Measurements from ENCODE around the gene SESTD1. TPM values are rescaled to one million over a fixed set of nuclear protein-coding genes. Genes with fewer than 3 reads are reported as not detected.

The SESTD1 gene
- total RNA-seq, 3 donors from 2014 or later (not counting 1 experiment from before 2014, with no cell fraction given), result 14.7 to 25.2 (median 19.0) TPM

DNA sequence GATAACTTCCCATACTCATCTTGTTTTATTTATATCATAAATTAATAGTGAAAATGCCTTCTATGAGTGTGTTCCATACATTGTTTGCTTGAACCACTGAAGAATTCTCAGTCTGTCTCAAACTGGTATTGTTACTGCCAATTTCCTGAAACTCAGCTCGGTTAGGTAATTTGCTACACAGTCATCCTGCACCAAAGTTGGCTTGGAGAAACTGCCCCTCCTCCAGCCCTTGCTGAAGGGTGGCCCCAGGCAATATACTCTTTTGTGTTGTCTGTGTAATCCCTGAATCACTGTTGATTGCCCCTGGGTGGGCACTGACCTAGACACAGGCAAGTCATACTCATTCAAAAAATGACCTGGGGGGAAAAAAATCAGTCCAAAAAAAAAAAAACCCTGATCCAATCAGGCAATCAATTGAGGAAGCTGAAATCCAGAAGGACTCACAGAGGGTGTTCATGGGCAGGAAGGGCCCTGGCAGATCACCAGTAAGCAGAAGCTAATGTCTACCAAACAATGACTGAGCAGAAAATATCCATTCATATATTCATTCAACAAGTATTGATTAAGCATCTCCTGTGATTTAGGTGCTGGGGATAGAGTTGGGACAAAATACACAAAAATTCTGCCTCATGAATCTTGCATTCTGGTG lies 3.8 kb upstream of the SESTD1 start:
- H3K4me3 ChIP-seq (ENCODE audit: low read length), result no peak overlapping the region
- ATAC-seq, result no peak
- Mint-ChIP-seq H3K27ac (no peak overlapping the region), H3K4me1 (peaks cover 6 to 19% of the 10 kb centered on the region in 2 donors), H3K36me3 (no peaks in the 10 kb centered on the region), H3K4me3 (no peak overlapping the region), H3K9me3 (no peaks in the 10 kb centered on the region), H3K27me3 (ENCODE audit: low read depth in 2 of 2) (peaks cover 7 to 11% of the 10 kb centered on the region in 2 donors)
- intact Hi-C loops (cut with micrococcal nuclease), result no loop called here
- H3K9me3 ChIP-seq (ENCODE audit: control insufficient read depth, insufficient read depth, low read length), result no peaks in the 10 kb centered on the region
- H3K4me1 ChIP-seq (ENCODE audit: control insufficient read depth, insufficient read depth, low read length), result peaks cover 10% of the 10 kb centered on the region
- no peaks in the 10 kb centered on the region for H3K36me3 ChIP-seq (ENCODE audit: control insufficient read depth, insufficient read depth, low read length)
- H3K27ac ChIP-seq (ENCODE audit: low read length), result no peak overlapping the region
- no peaks in the 10 kb centered on the region for H3K27me3 ChIP-seq (ENCODE audit: control insufficient read depth, insufficient read depth, low read length)
- WGBS (ENCODE audit: insufficient coverage), result 43% methylated on average over 1 of the region's 1 CpG
- no peak for DNase-seq
- TF ChIP-seq, protein P1, sequence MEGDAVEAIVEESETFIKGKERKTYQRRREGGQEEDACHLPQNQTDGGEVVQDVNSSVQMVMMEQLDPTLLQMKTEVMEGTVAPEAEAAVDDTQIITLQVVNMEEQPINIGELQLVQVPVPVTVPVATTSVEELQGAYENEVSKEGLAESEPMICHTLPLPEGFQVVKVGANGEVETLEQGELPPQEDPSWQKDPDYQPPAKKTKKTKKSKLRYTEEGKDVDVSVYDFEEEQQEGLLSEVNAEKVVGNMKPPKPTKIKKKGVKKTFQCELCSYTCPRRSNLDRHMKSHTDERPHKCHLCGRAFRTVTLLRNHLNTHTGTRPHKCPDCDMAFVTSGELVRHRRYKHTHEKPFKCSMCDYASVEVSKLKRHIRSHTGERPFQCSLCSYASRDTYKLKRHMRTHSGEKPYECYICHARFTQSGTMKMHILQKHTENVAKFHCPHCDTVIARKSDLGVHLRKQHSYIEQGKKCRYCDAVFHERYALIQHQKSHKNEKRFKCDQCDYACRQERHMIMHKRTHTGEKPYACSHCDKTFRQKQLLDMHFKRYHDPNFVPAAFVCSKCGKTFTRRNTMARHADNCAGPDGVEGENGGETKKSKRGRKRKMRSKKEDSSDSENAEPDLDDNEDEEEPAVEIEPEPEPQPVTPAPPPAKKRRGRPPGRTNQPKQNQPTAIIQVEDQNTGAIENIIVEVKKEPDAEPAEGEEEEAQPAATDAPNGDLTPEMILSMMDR (IDR thresholded peaks at IDR 0.05), result no peak

DNA sequence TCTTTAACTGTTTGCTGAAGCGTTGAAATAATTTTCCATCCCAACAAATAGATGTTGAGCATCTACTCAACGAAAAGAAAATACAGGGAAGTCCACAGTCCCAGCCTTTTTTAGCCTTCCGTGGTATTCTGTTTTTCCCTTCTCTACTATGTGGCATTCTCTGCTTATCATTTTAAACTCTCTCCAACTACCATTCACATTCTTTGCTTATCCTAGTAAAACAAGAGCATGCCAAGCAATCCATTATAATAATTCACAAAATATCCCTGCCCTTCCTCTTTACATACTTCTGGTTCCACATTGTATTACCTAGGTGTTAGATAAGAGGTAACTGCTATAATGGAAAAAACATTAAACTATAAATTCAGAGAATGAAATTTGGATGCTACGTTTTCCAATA lies 1.6 kb upstream of the SESTD1 start:
- no peaks in the 10 kb centered on the region for H3K27me3 ChIP-seq (ENCODE audit: control insufficient read depth, insufficient read depth, low read length)
- H3K36me3 ChIP-seq (ENCODE audit: control insufficient read depth, insufficient read depth, low read length), result no peaks in the 10 kb centered on the region
- Mint-ChIP-seq H3K36me3 (no peaks in the 10 kb centered on the region), H3K27me3 (ENCODE audit: low read depth in 2 of 2) (peaks cover 7 to 11% of the 10 kb centered on the region in 2 donors), H3K9me3 (no peaks in the 10 kb centered on the region), H3K4me1 (peaks cover 13 to 27% of the 10 kb centered on the region in 2 donors), H3K27ac (no peak overlapping the region), H3K4me3 (peak overlapping the region; percentile 59)
- DNase-seq (no peak), ATAC-seq (no peak)
- no peak overlapping the region for H3K27ac ChIP-seq (ENCODE audit: low read length)
- H3K9me3 ChIP-seq (ENCODE audit: control insufficient read depth, insufficient read depth, low read length), result no peaks in the 10 kb centered on the region
- intact Hi-C loops (cut with micrococcal nuclease), result no loop called here
- H3K4me3 ChIP-seq (ENCODE audit: low read length), result no peak overlapping the region
- H3K4me1 ChIP-seq (ENCODE audit: control insufficient read depth, insufficient read depth, low read length), result peaks cover 11% of the 10 kb centered on the region
- 89% methylated on average over 3 of the region's 4 CpGs for WGBS (ENCODE audit: insufficient coverage)
- TF ChIP-seq, protein P1 (IDR thresholded peaks at IDR 0.05), result no peak

DNA sequence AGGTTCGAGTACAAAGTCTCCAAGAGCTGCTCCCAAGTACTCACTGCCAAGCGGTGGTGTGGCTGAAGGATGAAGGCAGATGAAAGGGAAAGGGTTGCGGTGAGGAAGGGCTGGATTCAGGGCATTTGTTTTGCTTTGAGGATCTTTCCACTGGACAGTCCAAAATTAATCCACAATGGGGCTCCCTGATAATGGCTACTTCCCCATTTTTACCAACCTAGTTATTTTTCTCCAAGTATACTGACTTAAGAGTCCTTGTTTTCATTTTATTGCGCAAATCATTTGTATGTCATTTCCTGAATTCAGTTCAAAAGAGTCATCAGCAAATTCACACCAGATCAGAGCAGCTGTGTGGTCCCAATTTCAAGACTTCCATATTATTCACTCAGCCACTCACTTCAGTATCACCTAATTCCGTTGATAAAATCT lies 464 bp upstream of the SESTD1 start:
- intact Hi-C loops (cut with micrococcal nuclease), result no loop called here
- H3K36me3 Mint-ChIP-seq, result no peaks in the 10 kb centered on the region
- 56% methylated on average over 5 of the region's 5 CpGs for WGBS (ENCODE audit: insufficient coverage)
- Histone ChIP-seq H3K4me1 (ENCODE audit: control insufficient read depth, insufficient read depth, low read length) (peaks cover 14% of the 10 kb centered on the region), H3K4me3 (ENCODE audit: low read length) (peak overlapping the region; percentile 36), H3K9me3 (ENCODE audit: control insufficient read depth, insufficient read depth, low read length) (no peaks in the 10 kb centered on the region), H3K27ac (ENCODE audit: low read length) (peak overlapping the region; percentile 64), H3K27me3 (ENCODE audit: control insufficient read depth, insufficient read depth, low read length) (no peaks in the 10 kb centered on the region), H3K36me3 (ENCODE audit: control insufficient read depth, insufficient read depth, low read length) (no peaks in the 10 kb centered on the region)
- ATAC-seq, result no peak
- H3K9me3 Mint-ChIP-seq, result no peaks in the 10 kb centered on the region
- H3K4me3 Mint-ChIP-seq, result peak overlapping the region; percentile 59
- H3K27ac Mint-ChIP-seq, result peak overlapping the region; percentile 40 to 65
- H3K27me3 Mint-ChIP-seq (ENCODE audit: low read depth in 2 of 2), result peaks cover 7 to 11% of the 10 kb centered on the region in 2 donors
- H3K4me1 Mint-ChIP-seq, result peaks cover 13 to 35% of the 10 kb centered on the region in 2 donors
- DNase-seq, result peak in 1 of 2 donors; percentile 19
- TF ChIP-seq, protein P1 (IDR thresholded peaks at IDR 0.05), result no peak
